HG02571 (cell line): ENCODE data around the gene KCTD1.
"Not testable (repeated sequence)": the region's sequence is repeated elsewhere in the genome, so short reads cannot be mapped to it uniquely, and the experiment has no call there.

Source experiments
- ATAC-seq: cut with Tn5 transposase; IDR thresholded peaks from one replicate; pipeline ENCODE4 v1.9.1; 2021; ENCODE audit warnings: mild to moderate bottlenecking, moderate library complexity; ENCODE audit not compliant: unreplicated experiment

KCTD1 gene

DNA sequence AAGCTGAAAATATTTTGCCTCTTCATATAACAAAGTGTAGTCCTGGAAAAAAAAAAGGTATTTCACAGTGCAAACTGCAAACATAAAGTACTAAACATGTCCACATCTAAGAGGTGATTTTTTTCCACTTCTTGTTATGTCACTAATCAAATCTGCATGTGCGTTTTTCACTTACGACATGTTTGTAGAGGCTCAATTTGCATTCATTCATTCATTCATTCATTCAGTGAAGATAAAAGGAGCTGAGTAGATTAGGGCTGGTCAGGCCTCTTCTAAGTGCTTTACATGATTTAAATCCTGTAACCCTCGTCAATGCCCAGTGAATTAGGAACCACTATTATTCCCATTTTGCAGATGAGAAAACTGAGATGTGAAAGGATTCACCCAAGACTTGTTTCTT is 88.5 kb downstream of the KCTD1 start:
- ATAC-seq: no peak

DNA sequence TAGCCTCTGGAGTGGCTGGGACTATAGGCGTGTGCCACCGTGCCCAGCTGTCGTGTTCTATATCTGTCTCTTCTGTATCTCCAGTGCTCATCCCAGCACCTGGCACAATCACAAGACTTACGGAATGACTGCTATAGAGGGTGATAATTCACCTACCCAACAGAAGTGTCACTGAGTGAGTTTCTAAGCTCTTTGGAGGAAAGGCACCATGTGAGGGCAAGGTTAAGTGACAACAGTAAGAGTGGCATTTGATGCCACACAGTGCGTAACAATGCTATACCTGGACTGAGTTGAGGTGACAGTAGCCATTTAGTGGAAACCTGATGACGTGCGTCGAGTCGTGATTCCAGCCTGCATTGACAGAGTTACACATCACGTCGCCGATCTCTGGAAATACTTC is 89.0 kb downstream of the KCTD1 start:
- no peak for ATAC-seq

DNA sequence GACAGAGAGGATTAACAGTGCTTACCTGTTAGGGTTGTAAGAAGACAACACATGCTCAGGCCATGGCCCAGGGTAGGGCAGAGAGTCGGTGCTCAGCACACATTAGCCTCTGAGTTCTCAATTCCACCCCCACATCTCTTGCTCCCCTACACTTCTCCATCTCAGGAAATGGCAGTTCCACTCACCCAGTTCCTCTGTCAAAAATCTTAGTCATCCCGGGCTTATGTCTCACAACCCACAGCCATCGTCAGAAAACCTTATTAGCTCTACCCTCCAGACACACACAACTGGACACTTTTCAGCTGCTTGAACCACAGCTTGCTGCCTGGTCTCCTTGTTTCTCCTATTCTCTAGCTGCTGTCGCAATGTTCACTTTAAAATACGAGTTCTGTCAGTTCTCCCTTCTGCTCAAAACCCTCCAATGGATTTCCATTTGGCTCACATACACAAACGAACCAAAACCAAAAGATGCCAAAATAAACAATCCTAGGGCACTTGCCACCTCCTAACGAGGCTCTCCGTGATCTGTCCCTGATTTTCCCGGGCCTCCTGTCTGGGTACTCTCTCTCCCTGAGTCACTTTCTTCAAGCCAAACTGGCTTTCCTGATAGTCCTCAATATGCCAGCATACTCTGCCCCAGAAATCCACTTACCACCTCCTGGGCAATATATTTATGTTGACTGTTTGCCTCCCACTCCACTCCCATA is 89.7 kb downstream of the KCTD1 start:
- peak; percentile 46 for ATAC-seq

DNA sequence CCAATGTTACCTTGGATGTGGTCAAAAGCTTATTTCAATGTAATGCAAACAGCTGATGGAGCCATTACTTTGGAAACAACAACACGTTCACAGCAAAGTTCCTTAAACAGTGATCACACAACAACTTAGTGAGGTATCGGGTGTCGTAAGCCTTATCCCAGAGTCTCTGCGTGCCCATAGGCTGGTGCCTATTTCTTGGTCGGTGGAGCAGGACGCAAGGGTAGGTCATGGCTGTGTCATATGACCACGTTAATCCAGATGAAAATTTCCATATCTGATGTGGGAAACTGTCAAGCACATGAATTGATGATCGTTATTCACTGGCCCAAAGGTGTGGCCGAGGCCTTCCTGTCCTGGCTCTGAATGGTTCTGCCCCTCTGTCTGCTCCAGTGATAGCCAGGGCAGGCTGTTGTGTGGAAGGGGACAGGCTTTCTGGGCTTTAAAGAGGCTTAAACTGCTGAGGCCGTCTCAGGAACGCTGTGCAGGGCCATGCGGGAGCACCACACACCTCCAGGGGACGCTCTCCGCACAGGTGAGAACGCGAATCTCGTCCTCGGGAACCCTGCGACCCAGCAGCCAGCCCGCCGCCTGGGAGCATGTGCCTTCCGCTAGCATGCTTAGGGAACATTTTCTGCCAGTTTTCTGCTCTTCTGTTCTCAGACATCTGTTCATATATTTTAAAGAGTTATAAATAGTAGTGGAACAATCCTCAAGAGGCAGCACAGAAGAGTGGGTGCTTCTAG is 90.6 kb downstream of the KCTD1 start:
- ATAC-seq: no peak

- no peak for ATAC-seq
Measured at GRCh38 chr18:26457195-26457594, 91.2 kb downstream of the KCTD1 start.

DNA sequence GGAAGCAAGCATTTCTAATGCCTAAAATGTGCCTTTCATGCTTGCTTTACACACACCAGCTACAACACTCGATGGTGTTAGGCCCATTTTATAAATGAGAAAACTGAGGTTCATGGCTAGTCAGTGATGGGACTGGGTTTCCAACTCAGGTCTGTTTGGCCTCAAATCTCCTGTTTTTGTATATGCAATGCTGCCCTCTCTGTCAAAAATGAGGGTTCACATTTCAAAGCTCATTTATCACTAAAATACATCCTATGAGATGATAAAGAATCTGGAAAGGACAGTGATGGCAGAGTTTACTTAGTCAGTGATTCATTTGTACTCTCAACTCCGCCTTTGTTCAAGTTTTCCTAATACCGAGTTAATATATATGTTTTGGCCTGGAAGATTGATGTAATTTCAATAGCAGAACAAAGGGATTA is 92.3 kb downstream of the KCTD1 start:
- no peak for ATAC-seq

- no peak for ATAC-seq
Measured at GRCh38 chr18:26455639-26456038, 92.7 kb downstream of the KCTD1 start.

DNA sequence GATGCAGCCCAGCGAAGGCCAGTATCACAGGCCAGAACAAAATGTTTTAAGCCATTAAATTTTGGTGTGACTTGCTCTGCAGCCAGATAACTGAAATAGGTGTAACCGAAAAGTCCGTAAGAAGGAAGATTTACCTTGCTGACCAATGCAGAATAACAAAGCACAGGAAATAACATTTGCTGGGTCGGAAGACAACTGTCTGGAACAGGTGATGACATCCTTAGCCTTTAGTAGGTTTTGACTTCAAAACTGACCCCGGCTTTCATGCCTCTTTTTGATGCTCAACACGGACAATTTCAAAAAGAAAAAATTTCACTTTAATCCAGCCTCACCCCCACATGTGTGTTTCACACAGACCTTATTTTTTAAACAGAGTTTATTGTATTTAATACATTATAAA is 93.7 kb downstream of the KCTD1 start:
- no peak for ATAC-seq

- no peak for ATAC-seq
Measured at GRCh38 chr18:26454192-26454591, 94.2 kb downstream of the KCTD1 start.

DNA sequence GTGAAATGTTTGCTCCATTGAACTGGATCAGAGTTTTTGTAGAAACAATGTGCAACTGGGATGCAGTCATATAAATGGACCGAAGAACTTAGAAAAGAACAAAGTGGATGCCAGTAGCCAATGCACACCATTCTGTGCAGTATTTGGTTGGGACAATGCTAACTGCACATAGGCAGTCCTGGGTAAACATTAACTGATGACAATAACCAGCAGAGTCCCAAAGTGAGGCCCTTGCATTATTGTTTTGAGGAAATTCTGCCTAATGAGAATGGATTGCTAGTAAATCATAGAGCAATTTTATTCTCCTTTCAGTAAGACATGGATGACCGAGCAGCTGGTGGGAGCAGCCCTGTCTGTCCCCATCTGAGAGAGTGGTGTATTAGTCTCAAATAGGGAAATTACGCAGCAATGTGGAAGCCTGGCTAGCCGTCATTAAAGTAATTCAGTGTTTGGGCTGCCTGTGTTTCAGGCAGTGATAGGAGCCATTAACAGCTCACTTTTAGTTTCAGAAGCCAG is 94.9 kb downstream of the KCTD1 start:
- no peak for ATAC-seq

- ATAC-seq: no peak
Measured at GRCh38 chr18:26450989-26451682, 97.2 kb downstream of the KCTD1 start.

DNA sequence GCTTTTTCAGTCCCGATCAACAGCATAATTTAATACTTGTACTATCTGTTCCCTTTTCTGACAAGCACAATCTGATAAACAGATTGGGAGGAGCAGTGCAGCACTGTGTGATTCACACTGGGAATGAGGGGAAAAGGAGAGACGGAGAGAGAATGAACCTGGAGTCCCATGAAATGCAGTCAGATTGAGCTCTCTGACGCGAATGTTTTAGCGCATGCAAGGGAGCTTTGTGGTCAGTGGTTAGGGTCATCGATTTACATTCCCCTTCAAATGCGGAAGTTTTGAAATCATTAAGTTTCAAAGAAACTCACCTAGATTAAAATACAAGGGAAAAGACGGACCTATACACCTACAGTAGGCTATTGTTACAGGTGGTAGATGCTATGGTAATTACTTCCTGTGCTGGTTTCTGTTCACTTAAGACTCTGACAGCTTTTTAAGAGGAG is 99.6 kb downstream of the KCTD1 start:
- no peak for ATAC-seq

DNA sequence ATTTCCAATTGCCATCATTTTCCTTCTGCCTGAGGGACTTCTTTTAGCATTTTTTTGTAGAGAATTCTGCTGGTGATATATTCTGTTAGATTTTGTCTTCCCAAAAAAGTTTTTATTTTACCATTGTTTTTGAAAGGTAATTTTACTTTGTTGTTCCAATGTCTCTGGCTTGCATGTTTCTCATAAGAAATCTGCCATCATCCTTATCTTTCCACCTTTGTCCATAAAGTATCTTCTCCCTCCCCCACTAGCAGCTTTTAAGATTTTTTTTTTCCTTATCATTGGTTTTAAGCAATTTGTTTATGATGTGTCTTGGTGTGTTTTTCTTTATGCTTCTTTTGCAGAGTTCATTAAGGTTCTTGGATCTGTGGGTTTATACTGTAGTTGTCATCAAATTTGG is 104.5 kb downstream of the KCTD1 start:
- no peak for ATAC-seq

DNA sequence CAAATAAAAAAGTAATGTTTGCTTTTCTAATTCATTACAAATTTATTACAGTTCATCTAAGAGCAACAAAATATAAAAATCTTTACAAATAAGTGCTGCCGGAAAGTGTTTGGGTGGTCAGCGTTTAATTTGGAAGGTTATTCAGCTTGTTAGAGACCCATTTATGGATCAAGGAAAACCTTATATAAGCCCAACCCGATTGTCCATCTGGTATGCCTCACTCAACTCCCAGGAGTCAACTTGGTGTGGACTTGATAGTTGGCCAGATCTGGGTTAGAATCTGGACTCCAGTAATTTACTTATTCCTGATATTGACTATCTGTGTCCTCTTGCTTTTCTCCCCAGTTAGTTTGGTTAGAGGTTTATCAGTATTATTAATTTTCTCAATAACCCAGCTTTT is 106.2 kb downstream of the KCTD1 start:
- ATAC-seq: no peak

DNA sequence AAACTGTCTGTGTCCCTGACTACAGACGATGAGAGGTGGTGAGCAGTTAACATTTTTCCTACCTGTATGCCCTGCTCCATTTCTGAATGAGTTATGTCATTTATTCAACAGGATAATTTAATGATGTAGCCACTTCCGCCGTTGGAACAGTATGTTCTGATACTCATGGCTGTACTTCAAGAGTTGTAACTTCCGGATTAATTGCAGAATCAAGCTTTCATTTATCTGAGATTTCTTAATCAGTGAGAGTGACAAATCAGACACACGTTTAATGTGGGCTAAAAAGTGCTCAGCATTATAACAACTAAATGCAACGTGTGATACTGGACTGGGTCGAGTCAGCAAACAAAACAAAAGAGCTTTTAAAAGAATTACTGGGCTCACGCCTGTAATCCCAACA is 107.7 kb downstream of the KCTD1 start:
- ATAC-seq: no peak

- no peak for ATAC-seq
Measured at GRCh38 chr18:26439537-26439936, 108.8 kb downstream of the KCTD1 start.

DNA sequence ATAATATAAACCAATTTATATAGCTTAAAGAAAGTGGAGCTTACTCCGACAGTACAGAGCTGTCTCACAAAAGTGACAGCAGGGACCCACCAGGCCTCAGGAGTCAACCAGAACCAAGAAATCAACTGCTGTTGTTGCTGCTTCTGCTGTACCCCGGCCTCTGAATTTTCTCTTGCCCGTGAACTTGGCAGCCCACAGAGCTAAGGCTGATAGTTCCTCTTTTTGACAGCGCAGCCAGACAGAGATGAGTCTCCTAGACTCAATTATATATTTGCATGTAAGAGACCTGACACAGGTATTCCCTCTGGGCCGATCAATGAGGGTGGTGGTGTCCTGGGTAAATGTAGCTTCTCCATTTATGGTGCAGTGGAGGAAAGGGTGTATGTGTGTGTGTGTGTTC is 109.4 kb downstream of the KCTD1 start:
- peak; percentile 96 for ATAC-seq

- not testable (repeated sequence) for ATAC-seq
Measured at GRCh38 chr18:26437634-26438033, 110.7 kb downstream of the KCTD1 start.

DNA sequence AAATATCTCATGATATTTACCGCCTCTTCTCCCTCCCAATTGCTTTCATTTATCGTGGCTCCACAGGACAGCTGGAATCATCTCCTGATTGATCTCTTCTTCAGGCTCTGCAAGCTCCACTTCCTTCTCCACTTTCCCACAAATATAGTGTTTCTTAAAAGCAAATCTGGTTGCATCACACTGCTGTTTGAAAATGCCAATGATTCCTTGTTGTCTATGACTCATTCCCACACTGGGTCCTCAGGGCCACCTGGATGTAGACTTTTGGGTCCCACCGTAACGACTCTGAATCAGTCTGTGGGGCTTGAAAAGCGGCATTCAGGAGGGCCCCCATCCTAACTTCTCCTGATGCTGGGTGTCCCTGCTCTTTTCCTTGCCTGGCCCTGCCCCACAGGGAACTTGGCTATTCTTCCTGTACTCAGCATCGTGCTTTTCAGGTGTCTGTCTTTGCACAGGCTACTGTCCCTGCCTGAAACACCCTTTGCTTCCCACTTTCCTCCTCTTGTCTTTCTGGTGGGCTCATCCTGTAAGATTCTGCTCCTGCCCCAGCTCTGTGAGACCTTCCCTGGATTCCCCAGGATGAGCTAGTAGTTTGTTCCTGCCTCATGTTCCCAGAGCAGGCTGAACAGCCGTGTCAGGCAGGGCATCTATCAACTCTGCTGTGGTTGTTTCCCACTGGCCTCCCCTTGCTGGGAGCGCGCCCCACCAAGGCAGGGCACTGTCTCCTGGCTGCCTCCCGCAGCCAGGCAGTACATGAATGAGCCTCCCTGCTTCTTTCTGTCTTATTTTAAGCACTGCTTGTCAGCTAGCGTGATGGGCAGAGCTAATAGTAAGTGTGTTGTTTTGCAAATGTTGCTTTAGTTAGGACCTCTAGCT is 111.9 kb downstream of the KCTD1 start:
- no peak for ATAC-seq

DNA sequence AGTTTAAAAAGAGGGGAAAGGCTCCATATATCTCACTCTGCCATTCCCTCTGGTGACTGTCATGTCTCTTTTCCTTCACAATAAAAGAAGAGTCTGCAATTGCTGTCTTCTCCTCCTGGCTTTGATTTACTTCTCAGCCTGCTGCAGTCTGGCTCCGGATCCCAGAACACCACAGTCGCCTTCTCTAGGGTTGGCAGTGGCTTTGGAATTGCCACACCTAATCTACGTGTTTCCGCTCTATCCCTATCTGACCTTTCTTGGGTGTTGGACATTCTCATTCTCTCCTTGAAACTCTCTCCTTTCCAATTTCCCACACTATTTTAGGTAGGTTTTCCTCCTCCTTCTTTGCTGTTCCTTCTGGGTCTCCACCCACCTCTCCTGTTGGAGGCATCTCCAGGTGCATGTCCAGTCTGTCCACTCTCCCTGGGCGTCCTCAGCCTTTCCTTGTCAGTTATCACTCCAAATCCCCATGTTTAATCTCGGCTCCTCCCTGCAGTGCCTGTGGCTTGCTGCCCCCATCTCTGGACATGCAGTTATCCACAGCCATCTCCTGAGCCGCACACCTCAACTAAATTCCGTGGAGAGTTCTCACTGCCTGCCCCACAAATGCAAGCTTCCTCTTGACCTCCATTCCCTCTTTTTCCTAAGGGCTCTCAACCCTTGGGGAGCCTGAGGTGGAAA is 112.8 kb downstream of the KCTD1 start:
- no peak for ATAC-seq
